Calu3 (cell line): ENCODE measurements around the gene GAGE12H. TPM values are rescaled to one million over a fixed set of nuclear protein-coding genes. Genes with fewer than 3 reads are reported as not detected.
"Not testable (repeated sequence)": the region's sequence is repeated elsewhere in the genome, so short reads cannot be mapped to it uniquely, and the experiment has no call there.

ENCODE experiments used
- Bru-seq: library from RNA; stranded (reverse); fragments of 400-500 nt; gene quantifications from one replicate; lab custom pipeline; 2021; lab: Mats Ljungman, UMichigan
- BruChase-seq, 2 experiments: library from RNA; stranded (reverse); fragments of 400-500 nt; gene quantifications; one replicate each; lab custom pipeline; 2021; lab: Mats Ljungman, UMichigan
- BruUV-seq: library from RNA; stranded (reverse); fragments of 400-500 nt; replicated peaks from 2 replicates; lab custom pipeline; 2021; lab: Mats Ljungman, UMichigan
- CTCF ChIA-PET: fragments of 300-600 bp; sonication (Branson Sonifier 250); formaldehyde crosslinking; loops from one replicate; lab custom pipeline; 2022; ENCODE audit warnings: antibody characterized with exemption; lab: Charles Lee
- DNase-seq: peaks from one replicate; pipeline ENCODE4 v3.0.0; 2022
- H3K27ac Mint-ChIP-seq: one replicate; pipeline ENCODE4 v1.8.0; 2022; ENCODE audit warnings: mixed read lengths; ENCODE audit not compliant: unreplicated experiment
- H3K27me3 Mint-ChIP-seq: one replicate; pipeline ENCODE4 v1.8.0; 2022; ENCODE audit warnings: mixed read lengths; ENCODE audit not compliant: unreplicated experiment
- H3K36me3 Mint-ChIP-seq: one replicate; pipeline ENCODE4 v1.8.0; 2022; ENCODE audit warnings: mild to moderate bottlenecking, moderate library complexity, mixed read lengths; ENCODE audit not compliant: insufficient read depth, unreplicated experiment
- H3K4me1 Mint-ChIP-seq: one replicate; pipeline ENCODE4 v1.8.0; 2022; ENCODE audit warnings: mild to moderate bottlenecking, low read depth, mixed read lengths; ENCODE audit not compliant: unreplicated experiment
- H3K4me3 Mint-ChIP-seq: one replicate; pipeline ENCODE4 v1.8.0; 2022; ENCODE audit warnings: mild to moderate bottlenecking, low read depth, moderate library complexity, mixed read lengths; ENCODE audit not compliant: unreplicated experiment
- H3K9me3 Mint-ChIP-seq: one replicate; pipeline ENCODE4 v1.8.0; 2022; ENCODE audit warnings: low read depth, mixed read lengths; ENCODE audit not compliant: unreplicated experiment
- intact Hi-C: fragments of 100-400 bp; cut with micrococcal nuclease; formaldehyde crosslinking; loops from one replicate; pipeline ENCODE4 v1.10.0; 2022; ENCODE audit not compliant: unreplicated experiment
- long read RNA-seq: library from polyadenylated mRNA; stranded (forward); transcript quantifications from one replicate; pipeline ENCODE4 v2.0.0, GENCODE V29; 2022
- total RNA-seq: library from RNA; stranded (reverse); gene quantifications from 2 replicates; pipeline ENCODE4 v1.2.3, GENCODE V29; 2022

The GAGE12H gene
- not detected in 2 replicates for total RNA-seq
- Bru-seq, nascent RNA: not detected
- BruChase-seq, experiment 1, labeled RNA remaining after a 6-hour chase: not detected
- BruChase-seq, experiment 2, labeled RNA remaining after a 2-hour chase: not detected
- long read RNA-seq: 0 reads

GRCh38 chrX:49579649-49580048, at the start of gene GAGE12H:
TSS of gene GAGE12H (plus strand) at chrX:49579949. CDS start at chrX:49581104, 1,155 bp downstream.
- CTCF ChIA-PET, H3K27ac Mint-ChIP-seq, H3K4me1 Mint-ChIP-seq, H3K36me3 Mint-ChIP-seq, BruUV-seq, H3K27me3 Mint-ChIP-seq, intact Hi-C loops, H3K4me3 Mint-ChIP-seq, DNase-seq, H3K9me3 Mint-ChIP-seq: not testable (repeated sequence)

- H3K4me3 Mint-ChIP-seq, DNase-seq, BruUV-seq, CTCF ChIA-PET, H3K27me3 Mint-ChIP-seq, intact Hi-C loops, H3K36me3 Mint-ChIP-seq, H3K4me1 Mint-ChIP-seq, H3K27ac Mint-ChIP-seq, H3K9me3 Mint-ChIP-seq: not testable (repeated sequence)
Measured at GRCh38 chrX:49531877-49532276, 47.9 kb upstream of the GAGE12H start, which contains the start of gene GAGE12C. TSS of gene GAGE12C (plus strand) at chrX:49532177. CDS start at chrX:49533332, 1,155 bp downstream.

DNA sequence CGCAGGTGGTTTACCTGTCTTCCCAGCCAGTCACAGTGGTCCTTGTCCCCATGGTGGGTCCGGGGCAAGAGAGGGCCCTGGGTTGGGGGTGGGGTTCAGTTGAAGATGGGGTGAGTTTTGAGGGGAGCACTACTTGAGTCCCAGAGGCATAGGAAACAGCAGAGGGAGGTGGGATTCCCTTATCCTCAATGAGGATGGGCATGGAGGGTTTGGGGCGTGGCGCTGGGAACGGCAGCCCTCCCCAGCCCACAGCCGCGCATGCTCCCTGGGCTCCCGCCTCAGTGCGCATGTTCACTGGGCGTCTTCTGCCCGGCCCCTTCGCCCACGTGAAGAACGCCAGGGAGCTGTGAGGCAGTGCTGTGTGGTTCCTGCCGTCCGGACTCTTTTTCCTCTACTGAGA, 38.3 kb upstream of the GAGE12H start, which contains the start of gene GAGE12D:
TSS of gene GAGE12D (plus strand) at position 301 of the 400 bp plus-strand sequence. CDS start 1,155 bp downstream, outside the sequence.
- CTCF ChIA-PET, H3K27me3 Mint-ChIP-seq, DNase-seq, H3K36me3 Mint-ChIP-seq, H3K4me1 Mint-ChIP-seq, H3K4me3 Mint-ChIP-seq, H3K9me3 Mint-ChIP-seq, BruUV-seq, H3K27ac Mint-ChIP-seq, intact Hi-C loops: not testable (repeated sequence)

DNA sequence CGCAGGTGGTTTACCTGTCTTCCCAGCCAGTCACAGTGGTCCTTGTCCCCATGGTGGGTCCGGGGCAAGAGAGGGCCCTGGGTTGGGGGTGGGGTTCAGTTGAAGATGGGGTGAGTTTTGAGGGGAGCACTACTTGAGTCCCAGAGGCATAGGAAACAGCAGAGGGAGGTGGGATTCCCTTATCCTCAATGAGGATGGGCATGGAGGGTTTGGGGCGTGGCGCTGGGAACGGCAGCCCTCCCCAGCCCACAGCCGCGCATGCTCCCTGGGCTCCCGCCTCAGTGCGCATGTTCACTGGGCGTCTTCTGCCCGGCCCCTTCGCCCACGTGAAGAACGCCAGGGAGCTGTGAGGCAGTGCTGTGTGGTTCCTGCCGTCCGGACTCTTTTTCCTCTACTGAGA, 28.8 kb upstream of the GAGE12H start, which contains the start of gene GAGE12E:
TSS of gene GAGE12E (plus strand) at position 301 of the 400 bp plus-strand sequence. CDS start 1,155 bp downstream, outside the sequence.
- H3K4me3 Mint-ChIP-seq, intact Hi-C loops, H3K27ac Mint-ChIP-seq, H3K4me1 Mint-ChIP-seq, CTCF ChIA-PET, H3K9me3 Mint-ChIP-seq, H3K27me3 Mint-ChIP-seq, DNase-seq, BruUV-seq, H3K36me3 Mint-ChIP-seq: not testable (repeated sequence)

DNA sequence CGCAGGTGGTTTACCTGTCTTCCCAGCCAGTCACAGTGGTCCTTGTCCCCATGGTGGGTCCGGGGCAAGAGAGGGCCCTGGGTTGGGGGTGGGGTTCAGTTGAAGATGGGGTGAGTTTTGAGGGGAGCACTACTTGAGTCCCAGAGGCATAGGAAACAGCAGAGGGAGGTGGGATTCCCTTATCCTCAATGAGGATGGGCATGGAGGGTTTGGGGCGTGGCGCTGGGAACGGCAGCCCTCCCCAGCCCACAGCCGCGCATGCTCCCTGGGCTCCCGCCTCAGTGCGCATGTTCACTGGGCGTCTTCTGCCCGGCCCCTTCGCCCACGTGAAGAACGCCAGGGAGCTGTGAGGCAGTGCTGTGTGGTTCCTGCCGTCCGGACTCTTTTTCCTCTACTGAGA, 19.2 kb upstream of the GAGE12H start, which contains the start of gene GAGE12F:
TSS of gene GAGE12F (plus strand) at position 301 of the 400 bp plus-strand sequence. CDS start 1,155 bp downstream, outside the sequence.
- H3K4me3 Mint-ChIP-seq, DNase-seq, H3K27me3 Mint-ChIP-seq, H3K9me3 Mint-ChIP-seq, H3K27ac Mint-ChIP-seq, H3K4me1 Mint-ChIP-seq, intact Hi-C loops, CTCF ChIA-PET, H3K36me3 Mint-ChIP-seq, BruUV-seq: not testable (repeated sequence)

DNA sequence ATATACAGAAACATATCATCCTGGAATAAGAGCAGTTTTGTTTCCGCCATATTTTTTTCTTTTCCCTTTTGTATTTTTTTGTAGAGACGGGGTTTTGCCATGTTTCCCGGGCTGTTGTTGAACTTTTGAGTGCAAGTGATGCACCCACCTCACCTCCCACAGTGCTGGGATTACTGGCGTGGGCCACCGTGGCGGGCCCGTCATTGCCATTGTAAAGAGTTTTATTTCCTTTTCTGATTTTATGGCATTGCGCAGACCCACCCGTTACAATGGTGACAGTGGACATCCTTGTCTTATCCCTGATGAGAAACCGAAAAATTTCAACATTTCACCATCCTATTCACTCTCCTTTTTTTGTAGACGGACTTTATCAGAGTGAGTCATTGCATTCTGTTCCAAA, 11.0 kb upstream of the GAGE12H start:
- BruUV-seq, H3K27me3 Mint-ChIP-seq, intact Hi-C loops: not testable (repeated sequence)

GRCh38 chrX:49569152-49569551, 10.6 kb upstream of the GAGE12H start:
- H3K9me3 Mint-ChIP-seq, H3K4me3 Mint-ChIP-seq, BruUV-seq, DNase-seq, H3K4me1 Mint-ChIP-seq, intact Hi-C loops, H3K27ac Mint-ChIP-seq, H3K27me3 Mint-ChIP-seq, CTCF ChIA-PET, H3K36me3 Mint-ChIP-seq: not testable (repeated sequence)

More for the DNA sequence above, 11.0 kb upstream of the GAGE12H start:
- H3K4me1 Mint-ChIP-seq, H3K27ac Mint-ChIP-seq, H3K4me3 Mint-ChIP-seq, H3K9me3 Mint-ChIP-seq, H3K36me3 Mint-ChIP-seq, DNase-seq, CTCF ChIA-PET: not testable (repeated sequence)

GRCh38 chrX:49570100-49570499, 9.6 kb upstream of the GAGE12H start, which contains the start of gene GAGE12G:
TSS of gene GAGE12G (plus strand) at chrX:49570400. CDS start at chrX:49571555, 1,155 bp downstream.
- not testable (repeated sequence) for H3K36me3 Mint-ChIP-seq, H3K4me3 Mint-ChIP-seq

DNA sequence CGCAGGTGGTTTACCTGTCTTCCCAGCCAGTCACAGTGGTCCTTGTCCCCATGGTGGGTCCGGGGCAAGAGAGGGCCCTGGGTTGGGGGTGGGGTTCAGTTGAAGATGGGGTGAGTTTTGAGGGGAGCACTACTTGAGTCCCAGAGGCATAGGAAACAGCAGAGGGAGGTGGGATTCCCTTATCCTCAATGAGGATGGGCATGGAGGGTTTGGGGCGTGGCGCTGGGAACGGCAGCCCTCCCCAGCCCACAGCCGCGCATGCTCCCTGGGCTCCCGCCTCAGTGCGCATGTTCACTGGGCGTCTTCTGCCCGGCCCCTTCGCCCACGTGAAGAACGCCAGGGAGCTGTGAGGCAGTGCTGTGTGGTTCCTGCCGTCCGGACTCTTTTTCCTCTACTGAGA, 9.4 kb downstream of the GAGE12H start, which contains the start of gene GAGE2A:
TSS of gene GAGE2A (plus strand) at position 301 of the 400 bp plus-strand sequence. CDS start 1,155 bp downstream, outside the sequence.
- DNase-seq, intact Hi-C loops, H3K4me1 Mint-ChIP-seq, H3K9me3 Mint-ChIP-seq, H3K4me3 Mint-ChIP-seq, H3K27me3 Mint-ChIP-seq, CTCF ChIA-PET, H3K27ac Mint-ChIP-seq, BruUV-seq, H3K36me3 Mint-ChIP-seq: not testable (repeated sequence)

More at GRCh38 chrX:49570100-49570499, 9.6 kb upstream of the GAGE12H start, which contains the start of gene GAGE12G:
- H3K27ac Mint-ChIP-seq, H3K27me3 Mint-ChIP-seq, CTCF ChIA-PET, BruUV-seq, DNase-seq, H3K4me1 Mint-ChIP-seq, H3K9me3 Mint-ChIP-seq, intact Hi-C loops: not testable (repeated sequence)
